Rectal smooth muscle tissue (tissue), 1 donor: Measurements from ENCODE around the gene SIGLEC1.
A peak's percentile ranks its signal among the peaks of the same experiment; 100 is the strongest.

ENCODE experiments used
- H3K27ac ChIP-seq: one replicate; pipeline ENCODE4 v1.7.0; 2013; ENCODE audit warnings: low read depth, low read length, inconsistent platforms
- H3K27me3 ChIP-seq: one replicate; pipeline ENCODE4 v1.7.0; 2013; ENCODE audit warnings: low read length; ENCODE audit not compliant: control insufficient read depth, insufficient read depth
- H3K36me3 ChIP-seq: one replicate; pipeline ENCODE4 v1.7.0; 2013; ENCODE audit warnings: low read length; ENCODE audit not compliant: control insufficient read depth, insufficient read depth
- H3K4me1 ChIP-seq: one replicate; pipeline ENCODE4 v1.7.0; 2013; ENCODE audit warnings: low read length; ENCODE audit not compliant: control insufficient read depth, insufficient read depth
- H3K4me3 ChIP-seq: one replicate; pipeline ENCODE4 v1.7.0; 2013; ENCODE audit warnings: low read length
- H3K9ac ChIP-seq: one replicate; pipeline ENCODE4 v1.7.0; 2013; ENCODE audit warnings: low read length

SIGLEC1 gene

GRCh38 chr20:3689978-3690377, 22.4 kb downstream of the SIGLEC1 start:
- no peak overlapping the region for H3K27ac ChIP-seq
- H3K36me3 ChIP-seq, result no peaks in the 10 kb centered on the region
- no peaks in the 10 kb centered on the region for H3K27me3 ChIP-seq
- no peak overlapping the region for H3K9ac ChIP-seq
- no peak overlapping the region for H3K4me3 ChIP-seq
- peaks cover 18% of the 10 kb centered on the region for H3K4me1 ChIP-seq

GRCh38 chr20:3687655-3688054, 24.7 kb downstream of the SIGLEC1 start:
- H3K4me1 ChIP-seq, result peaks cover 18% of the 10 kb centered on the region
- no peaks in the 10 kb centered on the region for H3K36me3 ChIP-seq
- no peak overlapping the region for H3K9ac ChIP-seq
- H3K27me3 ChIP-seq, result no peaks in the 10 kb centered on the region
- H3K4me3 ChIP-seq, result no peak overlapping the region
- peak overlapping the region; percentile 76 for H3K27ac ChIP-seq

GRCh38 chr20:3686867-3687321, 25.5 kb downstream of the SIGLEC1 start:
- Histone ChIP-seq H3K27ac (peak overlapping the region; percentile 77), H3K4me3 (peak overlapping the region; percentile 10), H3K27me3 (no peaks in the 10 kb centered on the region), H3K4me1 (peaks cover 18% of the 10 kb centered on the region), H3K36me3 (no peaks in the 10 kb centered on the region), H3K9ac (no peak overlapping the region)

- H3K4me3 ChIP-seq, result peak overlapping the region; percentile 5
- H3K4me1 ChIP-seq, result peaks cover 18% of the 10 kb centered on the region
- no peaks in the 10 kb centered on the region for H3K27me3 ChIP-seq
- H3K27ac ChIP-seq, result peak overlapping the region; percentile 77
- no peak overlapping the region for H3K9ac ChIP-seq
- H3K36me3 ChIP-seq, result no peaks in the 10 kb centered on the region
Observed at GRCh38 chr20:3686421-3686820, 26.0 kb downstream of the SIGLEC1 start.

GRCh38 chr20:3685341-3685740, 27.1 kb downstream of the SIGLEC1 start:
- H3K27ac ChIP-seq, result no peak overlapping the region
- no peak overlapping the region for H3K9ac ChIP-seq
- no peak overlapping the region for H3K4me3 ChIP-seq
- H3K27me3 ChIP-seq, result peaks cover 6% of the 10 kb centered on the region
- peaks cover 24% of the 10 kb centered on the region for H3K4me1 ChIP-seq
- H3K36me3 ChIP-seq, result no peaks in the 10 kb centered on the region

- H3K4me3 ChIP-seq, result peak within 1 kb of the TSS; percentile 68
- peak within 1 kb of the TSS; percentile 1 for H3K9ac ChIP-seq
- peaks cover 41% of the 10 kb centered on the region for H3K4me1 ChIP-seq
- H3K27ac ChIP-seq, result peak within 1 kb of the TSS; percentile 96
- H3K36me3 ChIP-seq, result no peaks in the 10 kb centered on the region
- H3K27me3 ChIP-seq, result peaks cover 6% of the 10 kb centered on the region
Observed at GRCh38 chr20:3681931-3682781, 30.2 kb downstream of the SIGLEC1 start, which contains the start of gene ADAM33. Gene ADAM33, minus strand, starts transcription at chr20:3682010. Its CDS starts 6 bp downstream, at chr20:3682004.

- peak overlapping the region; percentile 96 for H3K27ac ChIP-seq
- peak overlapping the region; percentile 1 for H3K9ac ChIP-seq
Observed at GRCh38 chr20:3681352-3681930, 31.0 kb downstream of the SIGLEC1 start.

GRCh38 chr20:3680701-3681351, 31.6 kb downstream of the SIGLEC1 start:
- H3K27me3 ChIP-seq, result peaks cover 6% of the 10 kb centered on the region
- no peaks in the 10 kb centered on the region for H3K36me3 ChIP-seq
- H3K27ac ChIP-seq, result peak overlapping the region; percentile 96
- peaks cover 36% of the 10 kb centered on the region for H3K4me1 ChIP-seq
- H3K9ac ChIP-seq, result peak overlapping the region; percentile 56
- H3K4me3 ChIP-seq, result peak overlapping the region; percentile 68

More at GRCh38 chr20:3681352-3681930, 31.0 kb downstream of the SIGLEC1 start:
- Histone ChIP-seq H3K36me3 (no peaks in the 10 kb centered on the region), H3K27me3 (peaks cover 6% of the 10 kb centered on the region), H3K4me1 (peaks cover 41% of the 10 kb centered on the region), H3K4me3 (peak overlapping the region; percentile 68)

- Histone ChIP-seq H3K27ac (peak overlapping the region; percentile 96), H3K27me3 (peaks cover 6% of the 10 kb centered on the region), H3K9ac (peak overlapping the region; percentile 56), H3K4me1 (peaks cover 36% of the 10 kb centered on the region), H3K4me3 (peak overlapping the region; percentile 68), H3K36me3 (peaks cover 3% of the 10 kb centered on the region)
Observed at GRCh38 chr20:3679749-3680700, 32.4 kb downstream of the SIGLEC1 start.

GRCh38 chr20:3678856-3679720, 33.3 kb downstream of the SIGLEC1 start:
- Histone ChIP-seq H3K4me1 (peaks cover 36% of the 10 kb centered on the region), H3K27ac (peak overlapping the region; percentile 96), H3K9ac (no peak overlapping the region), H3K27me3 (peaks cover 8% of the 10 kb centered on the region), H3K4me3 (no peak overlapping the region), H3K36me3 (peaks cover 3% of the 10 kb centered on the region)

- Histone ChIP-seq H3K27ac (peak overlapping the region; percentile 63), H3K9ac (no peak overlapping the region), H3K36me3 (peaks cover 3% of the 10 kb centered on the region), H3K27me3 (peaks cover 8% of the 10 kb centered on the region), H3K4me1 (peaks cover 36% of the 10 kb centered on the region), H3K4me3 (no peak overlapping the region)
Observed at GRCh38 chr20:3678198-3678597, 34.2 kb downstream of the SIGLEC1 start.
